Measurements from ENCODE around the gene CEP57L1.

DNA sequence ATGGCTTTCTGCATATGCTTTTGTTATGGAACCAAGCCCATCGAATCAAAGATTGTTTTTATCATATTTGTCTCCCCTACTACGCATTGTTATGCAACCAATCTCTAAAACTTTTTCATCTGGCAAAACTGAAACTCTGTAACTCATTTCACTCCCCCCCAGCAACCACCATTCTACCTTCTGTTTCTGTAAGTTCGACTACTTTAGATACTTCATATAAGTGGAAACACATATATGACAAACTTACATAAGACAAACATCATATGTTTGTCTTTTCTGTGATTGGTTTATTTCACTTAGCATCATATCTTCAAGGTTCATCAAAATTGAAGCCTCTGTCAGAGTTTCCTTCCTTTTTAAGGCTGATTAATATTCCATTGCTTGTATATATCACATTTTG is 34.8 kb downstream of the CEP57L1 start:
- TF ChIP-seq EZH2 (IDR thresholded peaks at IDR 0.05; ENCODE audit: low read depth, unreplicated experiment) (no peak), POLR2AphosphoS5 (IDR thresholded peaks at IDR 0.05; ENCODE audit: low read depth) (no peak), NANOG (IDR thresholded peaks at IDR 0.05; ENCODE audit: borderline replicate concordance) (no peak), STAT1 (IDR thresholded peaks at IDR 0.05; ENCODE audit: unreplicated experiment) (no peak)
- TF ChIP-seq, protein P1, sequence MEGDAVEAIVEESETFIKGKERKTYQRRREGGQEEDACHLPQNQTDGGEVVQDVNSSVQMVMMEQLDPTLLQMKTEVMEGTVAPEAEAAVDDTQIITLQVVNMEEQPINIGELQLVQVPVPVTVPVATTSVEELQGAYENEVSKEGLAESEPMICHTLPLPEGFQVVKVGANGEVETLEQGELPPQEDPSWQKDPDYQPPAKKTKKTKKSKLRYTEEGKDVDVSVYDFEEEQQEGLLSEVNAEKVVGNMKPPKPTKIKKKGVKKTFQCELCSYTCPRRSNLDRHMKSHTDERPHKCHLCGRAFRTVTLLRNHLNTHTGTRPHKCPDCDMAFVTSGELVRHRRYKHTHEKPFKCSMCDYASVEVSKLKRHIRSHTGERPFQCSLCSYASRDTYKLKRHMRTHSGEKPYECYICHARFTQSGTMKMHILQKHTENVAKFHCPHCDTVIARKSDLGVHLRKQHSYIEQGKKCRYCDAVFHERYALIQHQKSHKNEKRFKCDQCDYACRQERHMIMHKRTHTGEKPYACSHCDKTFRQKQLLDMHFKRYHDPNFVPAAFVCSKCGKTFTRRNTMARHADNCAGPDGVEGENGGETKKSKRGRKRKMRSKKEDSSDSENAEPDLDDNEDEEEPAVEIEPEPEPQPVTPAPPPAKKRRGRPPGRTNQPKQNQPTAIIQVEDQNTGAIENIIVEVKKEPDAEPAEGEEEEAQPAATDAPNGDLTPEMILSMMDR (conservative IDR thresholded peaks at IDR 0.05; ENCODE audit: low read depth in 2 of 2): no peak
- TF ChIP-seq, protein P2, sequence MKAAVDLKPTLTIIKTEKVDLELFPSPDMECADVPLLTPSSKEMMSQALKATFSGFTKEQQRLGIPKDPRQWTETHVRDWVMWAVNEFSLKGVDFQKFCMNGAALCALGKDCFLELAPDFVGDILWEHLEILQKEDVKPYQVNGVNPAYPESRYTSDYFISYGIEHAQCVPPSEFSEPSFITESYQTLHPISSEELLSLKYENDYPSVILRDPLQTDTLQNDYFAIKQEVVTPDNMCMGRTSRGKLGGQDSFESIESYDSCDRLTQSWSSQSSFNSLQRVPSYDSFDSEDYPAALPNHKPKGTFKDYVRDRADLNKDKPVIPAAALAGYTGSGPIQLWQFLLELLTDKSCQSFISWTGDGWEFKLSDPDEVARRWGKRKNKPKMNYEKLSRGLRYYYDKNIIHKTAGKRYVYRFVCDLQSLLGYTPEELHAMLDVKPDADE (IDR thresholded peaks at IDR 0.05): no peak
- TF ChIP-seq, protein P3, sequence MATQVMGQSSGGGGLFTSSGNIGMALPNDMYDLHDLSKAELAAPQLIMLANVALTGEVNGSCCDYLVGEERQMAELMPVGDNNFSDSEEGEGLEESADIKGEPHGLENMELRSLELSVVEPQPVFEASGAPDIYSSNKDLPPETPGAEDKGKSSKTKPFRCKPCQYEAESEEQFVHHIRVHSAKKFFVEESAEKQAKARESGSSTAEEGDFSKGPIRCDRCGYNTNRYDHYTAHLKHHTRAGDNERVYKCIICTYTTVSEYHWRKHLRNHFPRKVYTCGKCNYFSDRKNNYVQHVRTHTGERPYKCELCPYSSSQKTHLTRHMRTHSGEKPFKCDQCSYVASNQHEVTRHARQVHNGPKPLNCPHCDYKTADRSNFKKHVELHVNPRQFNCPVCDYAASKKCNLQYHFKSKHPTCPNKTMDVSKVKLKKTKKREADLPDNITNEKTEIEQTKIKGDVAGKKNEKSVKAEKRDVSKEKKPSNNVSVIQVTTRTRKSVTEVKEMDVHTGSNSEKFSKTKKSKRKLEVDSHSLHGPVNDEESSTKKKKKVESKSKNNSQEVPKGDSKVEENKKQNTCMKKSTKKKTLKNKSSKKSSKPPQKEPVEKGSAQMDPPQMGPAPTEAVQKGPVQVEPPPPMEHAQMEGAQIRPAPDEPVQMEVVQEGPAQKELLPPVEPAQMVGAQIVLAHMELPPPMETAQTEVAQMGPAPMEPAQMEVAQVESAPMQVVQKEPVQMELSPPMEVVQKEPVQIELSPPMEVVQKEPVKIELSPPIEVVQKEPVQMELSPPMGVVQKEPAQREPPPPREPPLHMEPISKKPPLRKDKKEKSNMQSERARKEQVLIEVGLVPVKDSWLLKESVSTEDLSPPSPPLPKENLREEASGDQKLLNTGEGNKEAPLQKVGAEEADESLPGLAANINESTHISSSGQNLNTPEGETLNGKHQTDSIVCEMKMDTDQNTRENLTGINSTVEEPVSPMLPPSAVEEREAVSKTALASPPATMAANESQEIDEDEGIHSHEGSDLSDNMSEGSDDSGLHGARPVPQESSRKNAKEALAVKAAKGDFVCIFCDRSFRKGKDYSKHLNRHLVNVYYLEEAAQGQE (IDR thresholded peaks at IDR 0.05; ENCODE audit: unreplicated experiment): no peak

All from GM23338 (cell line).